Endothelial cell of umbilical vein (primary cell): ENCODE results near the gene UBE2S. TPM values are rescaled to one million over a fixed set of nuclear protein-coding genes. Genes with fewer than 3 reads are reported as not detected.

Source experiments
- BruUV-seq: library from RNA; stranded (reverse); fragments of 400-500 nt; replicated peaks from 2 replicates; lab custom pipeline; 2021; lab: Mats Ljungman, UMichigan
- CTCF ChIA-PET: fragments of 300-600, 350-600 bp; sonication (Branson Sonifier 250); formaldehyde crosslinking; loops from one replicate; lab custom pipeline; 2021; ENCODE audit warnings: antibody characterized with exemption, inconsistent platforms; lab: Charles Lee
- POLR2A ChIA-PET: fragments of 300-600, 350-600 bp; sonication (Branson Sonifier 250); formaldehyde crosslinking; loops from one replicate; lab custom pipeline; 2021; ENCODE audit warnings: antibody characterized with exemption, inconsistent platforms; lab: Charles Lee
- DNase-seq: peaks from one replicate; pipeline ENCODE4 v3.0.0-alpha.2; 2011; ENCODE audit warnings: low read depth, low spot score
- FAIRE-seq: peaks from 2 replicates; lab custom pipeline; 2011; peaks lifted over from hg19 to GRCh38; lab: Jason Lieb, UNC
- H2AFZ ChIP-seq: 2 replicates; pipeline ENCODE4 v1.6.0; 2012; ENCODE audit warnings: low read depth, low read length, control low read depth, inconsistent platforms
- H3K27ac ChIP-seq: 2 replicates; pipeline ENCODE4 v1.5.1; 2011; ENCODE audit warnings: low read depth, mild to moderate bottlenecking, control low read depth, low read length, moderate library complexity; ENCODE audit not compliant: insufficient read depth
- H3K27me3 ChIP-seq, 2 experiments: 2 replicates each; pipeline versions ENCODE4 v1.6.0 to v1.6.1; 2011; ENCODE audit warnings: low read length in 2 of 2, mixed read lengths in 1 of 2; ENCODE audit not compliant: control insufficient read depth in 2 of 2, insufficient read depth in 2 of 2
- H3K36me3 ChIP-seq, 2 experiments: 2 replicates in 1 of 2; 3 replicates in 1 of 2; pipeline ENCODE4 v1.5.1; 2011; ENCODE audit warnings: low read length in 2 of 2, mild to moderate bottlenecking in 1 of 2, moderate library complexity in 1 of 2; ENCODE audit not compliant: control insufficient read depth in 2 of 2, insufficient read depth in 2 of 2; ENCODE audit errors: extremely low read depth in 1 of 2
- H3K4me1 ChIP-seq: 3 replicates; pipeline ENCODE4 v1.5.1; 2011; ENCODE audit warnings: mild to moderate bottlenecking, low read length; ENCODE audit not compliant: control insufficient read depth, insufficient read depth; ENCODE audit errors: extremely low read depth
- H3K4me2 ChIP-seq: 2 replicates; pipeline ENCODE4 v1.6.1; 2011; ENCODE audit warnings: low read length, control low read depth, mixed read lengths; ENCODE audit not compliant: insufficient read depth
- H3K4me3 ChIP-seq, 3 experiments: fragments of 200-600 bp in 1 of 3; sonication (generic), shearing (Covaris generic) in 1 of 3; replicated peaks in 1 of 3; 2 replicates each; pipeline ENCODE4 v1.5.1; 2011 to 2016; ENCODE audit warnings: control low read depth in 3 of 3, low read length in 3 of 3, mild to moderate bottlenecking in 2 of 3, inconsistent platforms in 1 of 3, low read depth in 1 of 3, moderate library complexity in 1 of 3; ENCODE audit not compliant: insufficient read depth in 1 of 3
- H3K79me2 ChIP-seq: 2 replicates; pipeline ENCODE4 v1.6.0; 2012; ENCODE audit warnings: low read length, inconsistent platforms; ENCODE audit not compliant: control insufficient read depth, insufficient read depth
- H3K9ac ChIP-seq: replicated peaks from 2 replicates; pipeline ENCODE3; 2011; ENCODE audit warnings: low read length, control low read depth; ENCODE audit not compliant: insufficient read depth; ENCODE audit errors: extremely low read depth
- H3K9me1 ChIP-seq: replicated peaks from 3 replicates; pipeline ENCODE4 v1.6.0; 2011; ENCODE audit warnings: mild to moderate bottlenecking, low read length; ENCODE audit not compliant: control insufficient read depth, insufficient read depth; ENCODE audit errors: extremely low read depth
- H3K9me3 ChIP-seq: replicated peaks from 2 replicates; pipeline ENCODE4 v1.5.1; 2012; ENCODE audit warnings: low read length, inconsistent platforms; ENCODE audit not compliant: control insufficient read depth, insufficient read depth
- H4K20me1 ChIP-seq: replicated peaks from 2 replicates; pipeline ENCODE3; 2011; ENCODE audit warnings: mild to moderate bottlenecking, low read length; ENCODE audit not compliant: control insufficient read depth, insufficient read depth; ENCODE audit errors: extremely low read depth
- EZH2 ChIP-seq: IDR thresholded peaks from 2 replicates; pipeline ENCODE4 v1.6.1; 2012; ENCODE audit warnings: borderline replicate concordance, low read depth, mild to moderate bottlenecking, moderate library complexity, low read length, inconsistent platforms; ENCODE audit not compliant: severe bottlenecking
- FOS ChIP-seq: IDR thresholded peaks from 2 replicates; pipeline ENCODE4 v1.6.1; 2011; ENCODE audit warnings: mild to moderate bottlenecking, low read length, moderate library complexity, borderline replicate concordance; ENCODE audit not compliant: insufficient read depth
- GATA2 ChIP-seq: IDR thresholded peaks from 2 replicates; pipeline ENCODE4 v1.7.0; 2011; ENCODE audit warnings: low read depth, mild to moderate bottlenecking, moderate library complexity, mixed read lengths, low read length; ENCODE audit not compliant: insufficient read length, insufficient read depth
- JUN ChIP-seq: IDR thresholded peaks from 2 replicates; pipeline ENCODE4 v1.6.1; 2011; ENCODE audit warnings: borderline replicate concordance, low read depth; ENCODE audit not compliant: insufficient read length, insufficient read depth
- MYC ChIP-seq: IDR thresholded peaks from one replicate; pipeline ENCODE4 v1.6.1; 2011; ENCODE audit warnings: mild to moderate bottlenecking, low read depth, low read length
- POLR2A ChIP-seq: IDR thresholded peaks from 2 replicates; pipeline ENCODE4 v1.6.1; 2012; ENCODE audit warnings: low read depth, mild to moderate bottlenecking, control low read depth, low read length
- POLR2AphosphoS5 ChIP-seq: IDR thresholded peaks from 2 replicates; pipeline ENCODE4 v1.6.1; 2012; ENCODE audit warnings: low read depth, mild to moderate bottlenecking, control low read depth, low read length, moderate library complexity; ENCODE audit not compliant: insufficient read depth
- dilution Hi-C: fragments of 300-500 bp; cut with MboI; formaldehyde crosslinking; loops from one replicate; pipeline ENCODE4 v1.15.0; 2019; ENCODE audit warnings: low sequenced_read_pairs; ENCODE audit not compliant: extremely low pct_ligation_motif_present
- intact Hi-C: fragments of 100-400 bp; cut with micrococcal nuclease; formaldehyde crosslinking; loops from one replicate; pipeline ENCODE4 v1.10.0; 2022
- polyA plus RNA-seq, 4 experiments: library from polyadenylated mRNA; depleted of rRNA in 3 of 4; stranded (reverse) in 3 of 4; unstranded in 1 of 4; fragments of >200 nt; gene quantifications; 2 replicates each; pipeline versions ENCODE4 v1.2.1 to v1.2.3, GENCODE V29; 2011 to 2012; ENCODE audit warnings: missing spikeins in 1 of 4
- total RNA-seq: library from RNA; stranded (reverse); gene quantifications from 2 replicates; pipeline ENCODE4 v1.2.3, GENCODE V29; 2021
- TF ChIP-seq, protein P1 (sequence below): IDR thresholded peaks from 2 replicates; pipeline ENCODE4 v1.6.1; 2011; ENCODE audit not compliant: insufficient read depth, insufficient read length
- TF ChIP-seq, protein P2 (sequence below), 2 donors: IDR thresholded peaks; 1 replicate in 1 of 2; 2 replicates in 1 of 2; pipeline ENCODE4 v1.5.1; 2011; ENCODE audit warnings: low read length in 2 of 2, mild to moderate bottlenecking in 2 of 2, moderate library complexity in 2 of 2, control low read depth in 1 of 2, inconsistent platforms in 1 of 2, low read depth in 1 of 2; ENCODE audit not compliant: insufficient read depth in 1 of 2; ENCODE audit errors: extremely low read depth in 1 of 2

The UBE2S gene
- total and polyA plus RNA-seq, 2 donors (not counting 3 experiments of a cell fraction or from before 2014, with no cell fraction given), result 183 to 257 TPM

DNA sequence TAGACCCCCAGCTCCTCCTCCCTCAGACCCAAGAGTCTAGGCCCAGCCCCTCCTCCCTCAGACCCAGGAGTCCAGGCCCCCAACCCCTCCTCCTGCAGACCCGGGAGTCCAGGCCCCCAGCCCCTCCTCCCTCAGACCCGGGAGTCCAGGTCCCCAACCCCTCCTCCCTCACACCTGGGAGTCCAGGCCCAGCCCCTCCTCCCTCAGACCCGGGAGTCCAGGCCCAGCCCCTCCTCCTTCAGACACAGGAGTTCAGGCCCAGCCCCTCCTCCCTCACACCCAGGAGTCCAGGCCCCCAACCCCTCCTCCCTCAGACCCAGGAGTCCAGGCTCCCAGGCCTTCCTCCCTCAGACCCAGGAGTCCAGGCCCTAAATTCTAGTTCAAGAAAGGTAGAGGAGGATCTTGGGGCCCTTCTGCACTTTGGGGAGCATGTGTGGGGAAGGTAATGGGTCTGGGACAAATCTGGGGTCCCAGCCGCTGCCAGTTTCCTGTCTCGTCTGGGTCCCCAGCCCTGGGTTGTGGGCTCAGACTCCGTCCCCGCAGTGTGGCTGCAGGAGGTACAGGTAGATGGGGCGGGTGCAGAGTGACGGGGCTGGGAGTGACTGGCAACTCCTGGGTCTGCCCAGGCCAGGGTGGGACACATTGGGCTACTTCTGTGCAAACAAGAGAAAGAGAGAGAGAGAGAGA lies 34.1 kb downstream of the UBE2S start:
- Histone ChIP-seq H3K9ac (no peak overlapping the region), H3K4me2 (no peak overlapping the region), H3K4me1 (peaks cover 3% of the 10 kb centered on the region), H3K9me1 (no peaks in the 10 kb centered on the region), H2AFZ (no peak overlapping the region), H3K79me2 (no peaks in the 10 kb centered on the region), H3K36me3 (no peaks in the 10 kb centered on the region), H3K27me3 (peaks cover 22 to 38% of the 10 kb centered on the region in 2 experiments), H3K27ac (no peak overlapping the region), H4K20me1 (no peaks in the 10 kb centered on the region), H3K9me3 (no peaks in the 10 kb centered on the region), H3K4me3 (no peak overlapping the region)
- no peak for TF ChIP-seq EZH2
- TF ChIP-seq POLR2AphosphoS5, result no peak
- no peak for TF ChIP-seq JUN
- TF ChIP-seq POLR2A, result no peak
- no peak for TF ChIP-seq MYC
- TF ChIP-seq, protein P1, sequence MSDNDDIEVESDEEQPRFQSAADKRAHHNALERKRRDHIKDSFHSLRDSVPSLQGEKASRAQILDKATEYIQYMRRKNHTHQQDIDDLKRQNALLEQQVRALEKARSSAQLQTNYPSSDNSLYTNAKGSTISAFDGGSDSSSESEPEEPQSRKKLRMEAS, result no peak
- TF ChIP-seq, protein P2, sequence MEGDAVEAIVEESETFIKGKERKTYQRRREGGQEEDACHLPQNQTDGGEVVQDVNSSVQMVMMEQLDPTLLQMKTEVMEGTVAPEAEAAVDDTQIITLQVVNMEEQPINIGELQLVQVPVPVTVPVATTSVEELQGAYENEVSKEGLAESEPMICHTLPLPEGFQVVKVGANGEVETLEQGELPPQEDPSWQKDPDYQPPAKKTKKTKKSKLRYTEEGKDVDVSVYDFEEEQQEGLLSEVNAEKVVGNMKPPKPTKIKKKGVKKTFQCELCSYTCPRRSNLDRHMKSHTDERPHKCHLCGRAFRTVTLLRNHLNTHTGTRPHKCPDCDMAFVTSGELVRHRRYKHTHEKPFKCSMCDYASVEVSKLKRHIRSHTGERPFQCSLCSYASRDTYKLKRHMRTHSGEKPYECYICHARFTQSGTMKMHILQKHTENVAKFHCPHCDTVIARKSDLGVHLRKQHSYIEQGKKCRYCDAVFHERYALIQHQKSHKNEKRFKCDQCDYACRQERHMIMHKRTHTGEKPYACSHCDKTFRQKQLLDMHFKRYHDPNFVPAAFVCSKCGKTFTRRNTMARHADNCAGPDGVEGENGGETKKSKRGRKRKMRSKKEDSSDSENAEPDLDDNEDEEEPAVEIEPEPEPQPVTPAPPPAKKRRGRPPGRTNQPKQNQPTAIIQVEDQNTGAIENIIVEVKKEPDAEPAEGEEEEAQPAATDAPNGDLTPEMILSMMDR (IDR thresholded peaks at IDR 0.05; ENCODE audit: extremely low read depth in 1 of 2, insufficient read depth in 1 of 2, low read depth in 1 of 2, low read length in 2 of 2), result no peak
- TF ChIP-seq GATA2, result no peak
- no peak for TF ChIP-seq FOS
- no peak for DNase-seq
- dilution Hi-C loops (no loop called here), intact Hi-C loops (no loop called here)
- ChIA-PET POLR2A (no interaction called here), CTCF (interaction anchor here (0.7 to 1.3 kb wide), 3 partner anchors 10 to 72 kb away, joined by 3 to 4 read pairs (median 3); partner anchors contain the start of gene KMT5C)
- no peak for FAIRE-seq
- no TSS peak for BruUV-seq
